MCF 10A (cell line): Measurements from ENCODE around the gene CATSPERD. TPM values are rescaled to one million over a fixed set of nuclear protein-coding genes. Genes with fewer than 3 reads are reported as not detected.
A peak's percentile ranks its signal among the peaks of the same experiment; 100 is the strongest.
"Not testable (repeated sequence)": the region's sequence is repeated elsewhere in the genome, so short reads cannot be mapped to it uniquely, and the experiment has no call there.

Experiments
- BruUV-seq: library from RNA; stranded (reverse); fragments of 400-500 nt; replicated peaks from 2 replicates; lab custom pipeline; 2021; lab: Mats Ljungman, UMichigan
- CTCF ChIA-PET: fragments of 300-600 bp; sonication (Branson Sonifier 250); formaldehyde crosslinking; extraction: SDS; loops from one replicate; lab custom pipeline; 2021; ENCODE audit warnings: antibody characterized with exemption, inconsistent platforms; lab: Yijun Ruan, JAX
- POLR2A ChIA-PET: fragments of 300-600, 350-650 bp; sonication (Branson Sonifier 250); formaldehyde crosslinking; extraction: SDS; loops from one replicate; lab custom pipeline; 2020; ENCODE audit warnings: antibody characterized with exemption, inconsistent platforms; lab: Yijun Ruan, JAX
- DNase-seq: peaks from one replicate; pipeline ENCODE4 v3.0.0-alpha.2; 2018; ENCODE audit not compliant: unreplicated experiment
- H3K27ac Mint-ChIP-seq: one replicate; pipeline ENCODE4 v1.8.0; 2022; ENCODE audit warnings: mild to moderate bottlenecking, low read depth, mixed read lengths; ENCODE audit not compliant: unreplicated experiment
- H3K27me3 Mint-ChIP-seq: one replicate; pipeline ENCODE4 v1.8.0; 2022; ENCODE audit warnings: mixed read lengths; ENCODE audit not compliant: insufficient read depth, unreplicated experiment
- H3K36me3 Mint-ChIP-seq: one replicate; pipeline ENCODE4 v1.8.0; 2022; ENCODE audit warnings: mild to moderate bottlenecking, moderate library complexity, mixed read lengths; ENCODE audit not compliant: insufficient read depth, unreplicated experiment
- H3K4me1 Mint-ChIP-seq: one replicate; pipeline ENCODE4 v1.8.0; 2022; ENCODE audit warnings: mixed read lengths; ENCODE audit not compliant: insufficient read depth, unreplicated experiment
- H3K4me3 Mint-ChIP-seq: one replicate; pipeline ENCODE4 v1.8.0; 2022; ENCODE audit warnings: mild to moderate bottlenecking, moderate library complexity, mixed read lengths; ENCODE audit not compliant: unreplicated experiment
- H3K9me3 Mint-ChIP-seq: one replicate; pipeline ENCODE4 v1.8.0; 2022; ENCODE audit warnings: mixed read lengths; ENCODE audit not compliant: unreplicated experiment
- intact Hi-C: fragments of 100-400 bp; cut with micrococcal nuclease; formaldehyde crosslinking; loops from 2 replicates; pipeline ENCODE4 v1.14.1; 2022
- total RNA-seq: library from RNA; stranded (reverse); gene quantifications from 2 replicates; pipeline ENCODE4 v1.2.3, GENCODE V29; 2022
- TF ChIP-seq, protein P1 (sequence below): fragments of 200-600 bp; IDR thresholded peaks from one replicate; pipeline ENCODE4 v1.8.0; 2022; ENCODE audit warnings: antibody characterized with exemption, mild to moderate bottlenecking; ENCODE audit not compliant: unreplicated experiment

The CATSPERD gene
- total RNA-seq, 1 experiment from 2014 or later: not detected

DNA sequence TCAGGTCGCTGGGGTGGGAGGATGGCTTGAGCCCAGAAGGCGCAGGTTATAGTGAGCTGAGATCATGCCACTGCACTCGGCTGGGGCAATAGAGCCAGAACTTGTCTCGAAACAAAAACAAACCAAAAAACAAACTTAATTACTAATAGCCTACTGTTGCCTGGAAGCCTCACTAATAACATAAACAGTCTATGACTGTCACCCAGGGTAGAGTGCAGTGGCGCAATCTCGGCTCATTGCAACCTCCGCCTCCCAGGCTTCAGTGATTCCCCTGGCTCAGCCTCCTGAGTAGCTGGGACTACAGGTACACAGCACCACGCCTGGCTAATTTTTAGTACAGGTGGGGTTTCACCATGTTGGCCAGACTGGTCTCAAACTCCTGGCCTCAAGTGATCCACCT, 18.0 kb downstream of the CATSPERD start:
- CTCF ChIA-PET: no interaction called here
- no peaks in the 10 kb centered on the region for H3K36me3 Mint-ChIP-seq
- no peaks in the 10 kb centered on the region for H3K4me1 Mint-ChIP-seq
- intact Hi-C loops: no loop called here
- no peak overlapping the region for H3K4me3 Mint-ChIP-seq
- BruUV-seq: no TSS peak
- TF ChIP-seq, protein P1, sequence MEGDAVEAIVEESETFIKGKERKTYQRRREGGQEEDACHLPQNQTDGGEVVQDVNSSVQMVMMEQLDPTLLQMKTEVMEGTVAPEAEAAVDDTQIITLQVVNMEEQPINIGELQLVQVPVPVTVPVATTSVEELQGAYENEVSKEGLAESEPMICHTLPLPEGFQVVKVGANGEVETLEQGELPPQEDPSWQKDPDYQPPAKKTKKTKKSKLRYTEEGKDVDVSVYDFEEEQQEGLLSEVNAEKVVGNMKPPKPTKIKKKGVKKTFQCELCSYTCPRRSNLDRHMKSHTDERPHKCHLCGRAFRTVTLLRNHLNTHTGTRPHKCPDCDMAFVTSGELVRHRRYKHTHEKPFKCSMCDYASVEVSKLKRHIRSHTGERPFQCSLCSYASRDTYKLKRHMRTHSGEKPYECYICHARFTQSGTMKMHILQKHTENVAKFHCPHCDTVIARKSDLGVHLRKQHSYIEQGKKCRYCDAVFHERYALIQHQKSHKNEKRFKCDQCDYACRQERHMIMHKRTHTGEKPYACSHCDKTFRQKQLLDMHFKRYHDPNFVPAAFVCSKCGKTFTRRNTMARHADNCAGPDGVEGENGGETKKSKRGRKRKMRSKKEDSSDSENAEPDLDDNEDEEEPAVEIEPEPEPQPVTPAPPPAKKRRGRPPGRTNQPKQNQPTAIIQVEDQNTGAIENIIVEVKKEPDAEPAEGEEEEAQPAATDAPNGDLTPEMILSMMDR: no peak
- H3K27ac Mint-ChIP-seq: no peak overlapping the region
- H3K9me3 Mint-ChIP-seq: no peaks in the 10 kb centered on the region
- peaks cover 9% of the 10 kb centered on the region for H3K27me3 Mint-ChIP-seq
- DNase-seq: peak; percentile 53
- POLR2A ChIA-PET: no interaction called here

DNA sequence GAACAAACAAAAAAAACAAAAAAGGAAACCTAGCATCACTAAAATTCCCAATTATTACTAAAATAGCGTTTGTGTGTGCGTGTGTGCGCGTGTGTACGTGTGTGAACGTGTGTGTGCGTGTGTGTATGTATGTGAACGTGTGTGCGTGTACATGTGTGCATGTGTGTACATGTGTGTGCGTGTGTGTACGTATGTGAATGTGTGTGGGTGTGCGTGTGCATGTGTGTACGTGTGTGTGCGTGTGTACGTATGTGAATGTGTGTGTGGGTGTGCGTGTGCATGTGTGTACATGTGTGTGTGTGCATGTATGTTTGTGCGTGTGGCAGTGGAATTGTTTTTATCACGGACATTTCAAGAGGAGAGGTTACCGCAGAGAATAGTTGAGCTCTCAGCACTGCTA, 21.6 kb downstream of the CATSPERD start:
- Mint-ChIP-seq H3K4me1 (no peaks in the 10 kb centered on the region), H3K9me3 (no peaks in the 10 kb centered on the region), H3K27ac (no peak overlapping the region), H3K27me3 (peaks cover 11% of the 10 kb centered on the region), H3K4me3 (no peak overlapping the region), H3K36me3 (no peaks in the 10 kb centered on the region)
- TF ChIP-seq, protein P1: no peak
- BruUV-seq: no TSS peak
- no peak for DNase-seq
- CTCF ChIA-PET: interaction anchor here (0.7 kb wide), 1 partner anchor 32 kb away, joined by 3 read pairs; no protein-coding TSS in a partner anchor
- POLR2A ChIA-PET: interaction anchor here (0.7 kb wide), 1 partner anchor 22 kb away, joined by 3 read pairs; the partner anchor contains the start of genes CATSPERD and LONP1
- intact Hi-C loops: no loop called here

DNA sequence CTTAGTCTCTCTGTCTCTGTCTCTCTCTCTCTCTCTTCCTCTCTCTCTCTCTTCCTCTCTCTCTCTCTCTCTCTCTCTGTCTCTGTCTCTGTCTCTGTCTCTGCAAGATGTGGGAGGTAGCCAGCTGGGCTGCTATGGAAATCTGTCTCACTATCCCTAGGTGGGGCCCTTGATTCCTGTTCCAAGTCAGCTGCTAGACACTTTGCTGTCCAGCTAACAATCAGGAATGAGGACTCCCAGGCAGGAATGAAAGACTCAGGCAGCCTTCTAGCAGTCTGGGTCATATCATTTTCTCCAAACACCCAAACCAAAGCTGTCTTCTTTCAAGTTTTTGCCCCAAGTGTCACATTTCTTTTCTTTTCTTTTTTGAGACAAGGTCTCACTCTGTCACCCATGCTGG, 23.2 kb downstream of the CATSPERD start:
- H3K27me3 Mint-ChIP-seq: peaks cover 11% of the 10 kb centered on the region
- no peak for DNase-seq
- no peak overlapping the region for H3K27ac Mint-ChIP-seq
- H3K9me3 Mint-ChIP-seq: no peaks in the 10 kb centered on the region
- ChIA-PET POLR2A (interaction anchor here (0.6 kb wide), 1 partner anchor 85 kb away, joined by 3 read pairs; no protein-coding TSS in a partner anchor), CTCF (no interaction called here)
- no peaks in the 10 kb centered on the region for H3K4me1 Mint-ChIP-seq
- H3K36me3 Mint-ChIP-seq: no peaks in the 10 kb centered on the region
- no peak overlapping the region for H3K4me3 Mint-ChIP-seq
- TF ChIP-seq, protein P1: no peak
- intact Hi-C loops: no loop called here
- BruUV-seq: no TSS peak

DNA sequence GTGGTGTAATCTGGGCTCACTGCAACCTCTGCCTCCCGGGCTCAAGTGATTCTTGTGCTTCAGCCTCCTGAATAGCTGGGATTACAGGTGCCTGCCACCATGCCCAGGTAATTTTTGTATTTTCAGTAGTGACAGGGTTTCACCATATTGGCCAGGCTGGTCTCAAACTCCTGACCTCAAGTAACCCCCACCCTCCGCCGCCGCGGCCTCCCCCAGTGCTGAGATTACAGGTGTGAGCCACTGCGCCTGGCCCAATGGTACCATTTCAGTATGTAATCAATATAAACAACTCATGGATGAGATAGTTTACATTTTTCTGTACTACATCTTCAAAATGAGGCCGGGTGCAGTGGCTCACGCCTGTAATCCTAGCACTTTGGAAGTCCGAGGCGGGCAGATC, 24.6 kb downstream of the CATSPERD start:
- CTCF ChIA-PET, intact Hi-C loops: not testable (repeated sequence)
- H3K27me3 Mint-ChIP-seq: peaks cover 11% of the 10 kb centered on the region

DNA sequence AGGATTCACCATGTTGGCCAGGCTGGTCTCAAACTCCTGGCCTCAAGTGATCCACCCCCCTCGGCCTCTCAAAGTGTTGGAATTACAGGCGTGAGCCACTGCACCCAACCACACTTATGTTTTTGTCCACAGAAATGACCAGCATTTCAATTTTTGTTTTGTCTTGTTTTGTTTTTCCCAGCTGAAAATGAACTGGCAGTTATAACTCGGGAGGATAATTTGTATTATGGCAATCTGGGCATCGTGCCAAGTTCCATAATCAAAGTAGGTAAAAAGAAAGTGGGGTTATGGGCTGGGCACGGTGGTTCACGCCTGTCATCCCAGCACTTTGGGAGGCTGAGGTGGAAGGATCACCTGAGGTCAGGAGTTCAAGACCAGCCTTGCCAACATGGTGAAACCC, 28.5 kb downstream of the CATSPERD start:
- POLR2A ChIA-PET: interaction anchor here (1.8 kb wide), 1 partner anchor 42 kb away, joined by 4 read pairs; the partner anchor contains the start of gene DUS3L
- H3K9me3 Mint-ChIP-seq, BruUV-seq, H3K27me3 Mint-ChIP-seq, H3K27ac Mint-ChIP-seq, intact Hi-C loops, H3K4me1 Mint-ChIP-seq, H3K4me3 Mint-ChIP-seq, H3K36me3 Mint-ChIP-seq, CTCF ChIA-PET: not testable (repeated sequence)
- peak; percentile 25 for DNase-seq

More for the DNA sequence above, 24.6 kb downstream of the CATSPERD start:
- H3K9me3 Mint-ChIP-seq, H3K36me3 Mint-ChIP-seq, H3K4me3 Mint-ChIP-seq, H3K4me1 Mint-ChIP-seq, DNase-seq, POLR2A ChIA-PET, BruUV-seq, H3K27ac Mint-ChIP-seq: not testable (repeated sequence)
